GM12865 (cell line): ENCODE measurements around the gene WDR1.

Experiments used
- DNase-seq: peaks from one replicate; pipeline ENCODE4 v3.0.0; 2010; ENCODE audit warnings: low read depth
- H3K4me3 ChIP-seq: 2 replicates; pipeline ENCODE4 v1.5.1; 2011; ENCODE audit warnings: mild to moderate bottlenecking, low read depth, low read length, control low read depth
- TF ChIP-seq, protein P1 (sequence below): IDR thresholded peaks from 2 replicates; pipeline ENCODE4 v1.5.1; 2011; ENCODE audit warnings: low read length, control low read depth, low read depth, inconsistent platforms; ENCODE audit not compliant: insufficient read depth; ENCODE audit errors: missing control alignments

WDR1 gene

DNA sequence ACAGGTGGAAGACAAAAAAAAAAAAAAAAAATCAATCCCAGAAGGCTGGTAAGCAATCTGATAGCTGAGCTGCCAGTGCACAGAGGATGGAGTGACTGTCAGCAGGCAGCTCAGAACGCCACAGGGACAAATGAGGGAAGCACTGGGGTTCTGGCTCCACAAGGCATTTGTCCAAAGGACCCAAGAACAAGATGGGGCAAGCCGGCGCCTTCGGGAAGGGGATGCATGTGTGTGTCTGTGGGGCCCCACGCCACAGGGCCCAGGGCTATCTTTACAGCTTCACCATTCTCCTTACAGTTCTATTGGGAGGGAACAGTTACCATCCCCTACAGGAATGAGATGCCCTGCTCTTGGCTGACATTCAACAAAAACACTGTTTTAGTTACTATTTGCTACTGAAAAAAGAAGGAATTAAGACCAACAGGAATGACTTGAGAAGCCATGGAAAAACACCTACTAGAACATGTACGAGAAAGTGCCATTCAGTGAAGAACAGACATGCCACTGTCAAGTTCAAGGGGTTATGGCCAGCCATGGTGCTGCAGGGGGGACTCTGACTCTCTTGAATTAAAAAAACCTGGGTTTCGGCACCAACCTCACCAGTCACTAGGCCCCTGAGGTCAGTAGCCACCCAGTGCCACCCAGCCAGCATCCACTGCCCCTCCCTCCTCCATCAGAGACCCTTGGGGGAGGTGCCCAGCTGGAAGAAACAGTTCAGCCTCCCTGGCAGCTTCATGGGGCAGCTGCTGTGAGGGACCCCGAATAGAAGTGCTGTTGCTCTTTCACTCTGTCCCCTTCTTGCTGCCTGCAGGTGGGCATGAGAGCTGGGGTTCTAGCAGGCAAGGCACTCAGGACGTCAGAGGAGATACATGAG lies 18.5 kb downstream of the WDR1 start:
- TF ChIP-seq, protein P1, sequence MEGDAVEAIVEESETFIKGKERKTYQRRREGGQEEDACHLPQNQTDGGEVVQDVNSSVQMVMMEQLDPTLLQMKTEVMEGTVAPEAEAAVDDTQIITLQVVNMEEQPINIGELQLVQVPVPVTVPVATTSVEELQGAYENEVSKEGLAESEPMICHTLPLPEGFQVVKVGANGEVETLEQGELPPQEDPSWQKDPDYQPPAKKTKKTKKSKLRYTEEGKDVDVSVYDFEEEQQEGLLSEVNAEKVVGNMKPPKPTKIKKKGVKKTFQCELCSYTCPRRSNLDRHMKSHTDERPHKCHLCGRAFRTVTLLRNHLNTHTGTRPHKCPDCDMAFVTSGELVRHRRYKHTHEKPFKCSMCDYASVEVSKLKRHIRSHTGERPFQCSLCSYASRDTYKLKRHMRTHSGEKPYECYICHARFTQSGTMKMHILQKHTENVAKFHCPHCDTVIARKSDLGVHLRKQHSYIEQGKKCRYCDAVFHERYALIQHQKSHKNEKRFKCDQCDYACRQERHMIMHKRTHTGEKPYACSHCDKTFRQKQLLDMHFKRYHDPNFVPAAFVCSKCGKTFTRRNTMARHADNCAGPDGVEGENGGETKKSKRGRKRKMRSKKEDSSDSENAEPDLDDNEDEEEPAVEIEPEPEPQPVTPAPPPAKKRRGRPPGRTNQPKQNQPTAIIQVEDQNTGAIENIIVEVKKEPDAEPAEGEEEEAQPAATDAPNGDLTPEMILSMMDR, result no peak
- no peak overlapping the region for H3K4me3 ChIP-seq
- no peak for DNase-seq

DNA sequence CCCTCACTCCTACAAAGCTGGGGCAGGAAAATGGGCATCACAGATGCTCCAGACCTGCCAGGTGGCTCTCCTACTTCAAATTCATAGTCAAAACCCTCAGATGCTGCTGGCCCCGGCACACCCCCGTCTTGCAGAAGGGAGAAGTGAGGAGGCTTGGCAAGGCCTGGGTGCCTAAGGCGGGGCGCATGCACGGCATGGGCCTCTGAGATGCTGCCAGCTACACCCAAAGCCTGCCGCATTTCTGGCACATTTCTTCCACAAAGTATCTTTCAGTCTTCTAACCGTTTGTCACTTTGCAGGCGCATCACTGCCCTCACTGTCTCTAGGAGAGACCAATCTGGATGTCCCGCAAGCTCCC lies 19.6 kb downstream of the WDR1 start:
- no peak overlapping the region for H3K4me3 ChIP-seq
- TF ChIP-seq, protein P1, result no peak
- DNase-seq, result no peak

DNA sequence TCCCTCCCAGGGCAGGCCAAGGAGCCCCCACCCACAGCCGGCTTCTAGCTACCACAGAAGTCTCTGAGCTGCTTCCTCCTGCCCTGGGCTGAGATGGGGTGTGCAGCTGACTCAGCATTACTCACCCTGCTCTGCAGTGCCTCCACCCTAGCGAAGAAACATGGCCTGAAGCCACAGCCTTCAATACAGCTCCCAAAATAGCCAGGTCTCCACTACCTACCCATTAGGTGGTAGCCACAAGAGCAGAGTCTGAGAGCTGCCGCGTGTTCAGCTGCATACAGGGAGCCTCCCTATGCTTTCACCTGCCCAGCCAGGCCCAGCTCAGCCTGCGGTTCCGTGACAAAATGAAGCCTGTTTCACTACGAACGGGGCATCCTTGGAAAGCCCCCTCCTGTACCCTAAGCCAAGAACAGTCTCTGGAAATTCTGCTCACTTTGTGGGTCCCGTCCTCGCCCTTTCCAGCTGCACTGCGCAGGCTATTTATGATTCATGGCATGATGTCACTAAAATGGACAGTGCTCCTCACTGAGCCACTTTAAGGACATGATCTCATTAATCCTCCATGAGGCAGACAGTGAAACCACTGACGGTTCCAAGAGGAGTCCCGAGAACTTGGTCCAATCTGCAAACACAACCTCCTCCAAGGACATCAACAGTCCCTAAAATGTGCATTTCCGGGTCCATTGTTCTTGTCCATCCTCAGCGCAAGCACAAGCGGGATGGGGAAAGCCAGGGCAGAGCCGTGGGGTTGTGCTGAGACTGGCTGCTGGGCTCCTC lies 20.2 kb downstream of the WDR1 start:
- TF ChIP-seq, protein P1, result no peak
- no peak overlapping the region for H3K4me3 ChIP-seq
- peak; percentile 81 for DNase-seq

DNA sequence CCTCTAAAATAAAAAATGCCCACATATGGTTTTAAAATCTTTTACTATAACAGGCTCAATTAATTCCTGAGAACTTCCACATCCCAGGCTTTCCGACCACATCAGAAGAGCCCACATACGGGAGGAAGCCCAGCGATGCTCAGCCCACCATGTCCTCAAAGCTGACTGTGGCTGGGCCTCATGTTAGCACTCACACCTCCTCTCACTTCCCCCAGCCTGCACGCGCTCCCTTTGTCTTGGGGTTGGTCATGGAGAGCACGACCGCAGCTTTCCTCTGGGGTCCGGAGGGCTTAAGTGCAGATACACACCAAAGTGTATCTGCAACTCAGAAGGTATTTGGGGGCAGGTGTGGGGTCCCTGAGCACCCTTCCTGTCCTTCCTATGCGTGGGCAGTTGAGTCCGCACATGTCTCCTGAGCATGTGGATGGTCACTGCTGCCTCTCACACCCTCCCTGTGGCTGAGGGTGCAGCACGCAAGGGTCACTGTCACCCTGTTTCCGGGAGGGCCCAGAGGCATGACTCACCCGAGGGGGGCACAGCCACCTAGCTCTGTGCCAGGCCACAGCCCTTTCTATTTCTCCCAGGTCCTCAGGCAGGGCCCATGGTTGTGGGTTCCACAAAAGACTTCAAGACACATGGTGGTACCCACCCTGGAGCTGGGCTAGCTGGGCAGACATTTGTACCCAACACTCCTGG lies 21.2 kb downstream of the WDR1 start:
- H3K4me3 ChIP-seq, result no peak overlapping the region
- no peak for DNase-seq
- TF ChIP-seq, protein P1, result no peak

DNA sequence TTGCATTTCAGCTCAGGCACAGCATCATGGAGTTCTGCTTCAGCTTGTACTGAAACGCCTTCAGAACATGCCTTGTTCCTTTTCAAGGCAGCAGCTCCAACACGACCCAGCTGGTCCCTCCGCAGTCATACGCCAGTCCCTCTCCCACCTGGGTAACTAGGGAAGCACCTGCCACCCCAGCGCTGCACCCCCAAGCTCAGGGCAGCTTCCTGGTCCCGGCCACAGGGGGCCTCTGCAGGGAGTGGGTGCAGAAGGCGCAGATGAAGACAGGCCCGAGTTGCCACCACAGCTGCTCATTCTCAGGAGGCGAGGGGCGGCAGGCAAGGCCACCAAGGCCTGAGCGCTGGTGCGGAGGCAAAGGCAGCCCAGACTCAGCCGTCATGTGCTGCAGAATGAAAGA lies 21.8 kb downstream of the WDR1 start:
- DNase-seq, result no peak
- no peak overlapping the region for H3K4me3 ChIP-seq
- TF ChIP-seq, protein P1, result no peak

DNA sequence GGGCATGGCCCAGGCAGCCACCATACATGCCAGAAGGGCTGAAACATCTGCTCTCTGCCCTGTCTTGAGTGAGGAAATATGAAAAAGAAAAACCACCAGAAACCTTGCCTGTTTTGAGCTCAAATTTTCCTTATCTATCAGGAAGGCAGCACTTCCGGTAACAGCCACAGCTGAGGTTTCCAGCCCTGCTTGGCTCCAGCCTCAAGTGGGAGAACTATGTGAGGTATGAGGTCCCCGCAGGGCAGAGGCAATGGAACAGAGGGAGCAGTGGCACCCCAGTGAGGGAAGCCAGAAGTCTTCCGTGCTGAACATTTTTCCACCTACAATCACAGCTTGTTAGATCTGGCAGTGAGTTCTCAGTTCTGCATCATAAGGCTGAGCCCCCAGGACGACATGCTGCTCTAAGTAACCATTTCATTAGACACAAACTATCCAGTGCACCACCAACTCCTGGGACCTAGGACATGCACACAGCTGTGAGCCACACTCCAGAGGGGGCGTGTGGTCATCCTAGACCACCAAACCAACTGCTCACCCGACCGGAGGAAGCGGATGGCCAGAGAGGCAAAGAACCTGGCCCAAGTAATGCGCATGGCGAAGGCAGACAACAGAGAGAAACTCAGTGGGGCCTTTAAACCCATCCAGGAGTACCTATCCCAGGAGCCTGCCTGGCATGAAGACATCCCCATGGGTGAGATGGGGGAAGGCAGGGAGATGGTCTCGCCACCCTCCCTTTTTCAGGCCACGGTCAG lies 22.6 kb downstream of the WDR1 start:
- TF ChIP-seq, protein P1, result no peak
- DNase-seq, result no peak
- H3K4me3 ChIP-seq, result no peak overlapping the region
